ENCODE results near the gene HYDIN. TPM values are rescaled to one million over a fixed set of nuclear protein-coding genes. Genes with fewer than 3 reads are reported as not detected.
A peak's percentile ranks its signal among the peaks of the same experiment; 100 is the strongest.

The HYDIN gene
- polyA plus RNA-seq (2013), result 0.29 TPM

DNA sequence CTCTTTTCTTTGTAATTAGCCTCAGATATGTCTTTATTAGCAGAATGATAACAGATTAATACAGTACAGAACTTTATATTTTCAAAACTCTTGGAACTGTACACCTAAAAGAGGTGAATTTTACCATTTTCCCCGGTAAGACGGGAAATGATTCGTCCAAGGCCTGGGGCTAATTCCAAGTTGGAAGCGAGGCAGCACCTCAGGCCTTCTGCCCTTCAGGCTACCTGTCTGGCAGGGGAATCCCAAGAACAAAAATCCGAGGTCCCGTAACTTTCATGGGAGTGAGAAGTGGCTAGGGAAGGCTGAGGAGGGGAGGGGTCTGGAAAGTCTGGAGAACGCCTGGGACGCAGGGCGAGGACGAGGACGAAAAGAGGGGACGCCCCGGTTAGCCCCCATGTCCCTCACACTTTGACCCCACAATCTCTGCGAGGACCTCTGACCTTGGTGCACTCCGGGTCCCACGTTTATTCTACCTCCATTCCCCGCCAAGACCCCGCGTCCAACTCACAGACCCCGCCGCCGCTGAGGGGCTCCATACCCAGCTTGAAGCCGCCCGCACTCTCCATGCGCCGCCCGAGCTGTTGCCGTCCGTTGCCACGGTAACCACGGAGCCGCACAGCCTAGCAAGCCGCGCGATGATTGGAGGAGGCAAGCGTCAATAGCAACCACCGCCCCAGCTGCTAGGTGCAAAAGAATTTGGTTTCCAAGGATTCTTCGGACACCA, at the start of gene HYDIN:
HYDIN (minus strand) TSS at position 601 of the 724 bp plus-strand sequence. CDS start 43,827 bp downstream, outside the sequence.
- Histone ChIP-seq H3K36me3 (ENCODE audit: control insufficient read depth in 4 of 4, insufficient read depth in 4 of 4, low read length in 3 of 4) (no peaks in the 10 kb centered on the region), H3K4me1 (ENCODE audit: control extremely low read depth in 1 of 4, control insufficient read depth in 4 of 4, insufficient read depth in 4 of 4, low read length in 3 of 4) (peaks cover 0 to 2% (median 0%) of the 10 kb centered on the region in 4 experiments), H3K9me3 (ENCODE audit: control extremely low read depth in 1 of 5, control insufficient read depth in 4 of 5, insufficient read depth in 2 of 5, low read depth in 1 of 5, low read length in 4 of 5) (peaks cover 0 to 26% (median 18%) of the 10 kb centered on the region in 5 experiments), H3K4me3 (ENCODE audit: control insufficient read depth in 1 of 7, extremely low read depth in 1 of 7, insufficient read depth in 4 of 7, low read depth in 2 of 7, low read length in 6 of 7) (peak within 1 kb of the TSS in 1 of 7 experiments; percentile 22), H3K27ac (ENCODE audit: insufficient read depth in 1 of 2, low read depth in 1 of 2, low read length in 2 of 2, poor library complexity in 1 of 2, severe bottlenecking in 2 of 2) (no peak within 1 kb of the TSS), H3K27me3 (replicated peaks in 2 of 5; ENCODE audit: control insufficient read depth in 4 of 5, insufficient read depth in 5 of 5, low read length in 4 of 5) (peaks cover 2 to 28% (median 17%) of the 10 kb centered on the region in 5 experiments)
- 18% methylated on average over 32 of the region's 38 CpGs for WGBS (ENCODE audit: insufficient coverage)
- POLR2A ChIA-PET, result no interaction called here
- CTCF ChIA-PET, result interaction anchor here (1.2 kb wide), 1 partner anchor 9 kb away, joined by 5 read pairs; no protein-coding TSS in a partner anchor
- DNase-seq, result peak; percentile 21 to 73 (median 62)

DNA sequence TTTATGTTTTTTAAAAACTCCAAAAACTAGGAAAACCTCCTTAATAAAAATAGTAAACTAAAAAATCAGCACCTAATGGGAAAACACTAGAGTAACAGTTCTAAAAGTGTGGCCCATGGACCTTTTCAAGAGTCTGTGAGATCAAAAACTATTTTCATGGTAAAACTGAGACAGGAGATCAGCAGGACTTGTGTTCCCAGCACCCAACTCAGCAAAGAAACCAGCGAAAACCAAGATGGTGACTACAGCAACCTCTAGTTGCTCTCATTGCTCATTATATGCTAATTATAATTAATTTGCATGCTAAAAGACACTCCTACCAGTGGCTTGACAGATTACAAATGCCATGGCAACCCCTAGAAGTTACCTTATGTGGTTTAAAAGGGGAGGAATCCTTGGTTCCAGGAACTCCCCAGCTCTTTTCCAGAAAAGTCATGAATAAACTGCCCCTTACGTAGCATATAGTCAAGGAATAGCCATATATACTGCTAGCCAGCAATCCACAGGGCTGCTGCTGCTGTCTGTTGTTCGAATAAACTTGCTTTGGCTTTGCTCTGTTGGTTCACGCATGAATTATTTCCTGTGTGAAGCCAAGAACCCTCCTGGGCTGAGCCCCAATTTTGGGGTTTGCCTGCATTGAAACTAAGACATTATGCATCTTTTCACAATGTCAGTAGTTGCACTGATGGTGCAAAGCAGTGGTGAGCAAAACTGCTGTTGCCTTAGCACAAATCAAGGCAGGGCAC, 46.2 kb upstream of the HYDIN start:
- CTCF ChIA-PET, result no interaction called here
- WGBS (ENCODE audit: insufficient coverage), result 100% methylated on average over 3 of the region's 4 CpGs
- Histone ChIP-seq H3K4me1 (ENCODE audit: control extremely low read depth in 1 of 4, control insufficient read depth in 4 of 4, insufficient read depth in 4 of 4, low read length in 3 of 4) (no peaks in the 10 kb centered on the region), H3K9me3 (ENCODE audit: control extremely low read depth in 1 of 5, control insufficient read depth in 4 of 5, insufficient read depth in 2 of 5, low read depth in 1 of 5, low read length in 4 of 5) (peaks cover 0 to 14% (median 2%) of the 10 kb centered on the region in 5 experiments), H3K4me3 (ENCODE audit: control insufficient read depth in 1 of 7, extremely low read depth in 1 of 7, insufficient read depth in 4 of 7, low read depth in 2 of 7, low read length in 6 of 7) (no peak overlapping the region), H3K27me3 (replicated peaks in 2 of 5; ENCODE audit: control insufficient read depth in 4 of 5, insufficient read depth in 5 of 5, low read length in 4 of 5) (peaks cover 0 to 1% (median 0%) of the 10 kb centered on the region in 5 experiments), H3K36me3 (ENCODE audit: control insufficient read depth in 4 of 4, insufficient read depth in 4 of 4, low read length in 3 of 4) (no peaks in the 10 kb centered on the region), H3K27ac (ENCODE audit: insufficient read depth in 1 of 2, low read depth in 1 of 2, low read length in 2 of 2, poor library complexity in 1 of 2, severe bottlenecking in 2 of 2) (no peak overlapping the region)
- DNase-seq, result no peak
- POLR2A ChIA-PET, result no interaction called here

DNA sequence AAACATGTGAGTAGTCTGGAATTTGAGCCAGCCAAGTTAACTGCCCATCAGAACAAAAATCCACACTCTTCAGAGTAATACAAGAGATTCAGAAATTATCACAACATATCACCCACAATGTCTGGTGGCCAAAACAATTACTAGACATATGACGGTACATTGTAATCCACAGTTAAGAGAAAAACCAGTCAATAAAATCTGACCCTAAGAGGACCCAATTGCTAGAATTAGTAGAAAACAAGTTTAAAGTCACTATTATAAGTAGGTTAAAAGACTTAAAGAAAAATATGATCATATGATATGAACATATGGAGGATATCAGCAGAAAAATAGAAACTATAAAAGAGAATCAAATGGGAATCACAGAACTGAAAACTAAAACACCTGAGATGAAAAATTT, 42.9 kb upstream of the HYDIN start:
- POLR2A ChIA-PET, result no interaction called here
- no peaks in the 10 kb centered on the region for H3K36me3 ChIP-seq (ENCODE audit: control insufficient read depth in 4 of 4, insufficient read depth in 4 of 4, low read length in 3 of 4)

DNA sequence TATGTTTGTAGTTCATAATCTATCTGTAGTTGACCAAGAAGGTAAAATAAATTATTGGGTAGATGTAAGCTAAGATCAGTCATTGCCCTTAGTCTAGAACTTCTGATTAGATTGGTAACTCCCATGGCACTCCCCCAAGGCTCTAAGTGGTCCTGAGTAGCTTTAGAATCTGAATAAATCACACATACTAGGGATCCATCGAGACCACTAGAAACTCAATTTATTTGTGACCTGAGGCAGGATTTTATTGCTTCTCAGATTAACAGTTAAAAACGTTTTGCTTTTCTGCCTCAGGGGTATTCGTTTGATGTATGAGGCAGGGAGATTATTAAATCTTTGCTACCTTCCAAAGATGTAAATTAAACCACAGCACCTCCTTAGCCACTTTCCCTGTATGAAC, 33.8 kb upstream of the HYDIN start:
- no peak for DNase-seq
- 100% methylated on average over 2 of the region's 3 CpGs for WGBS (ENCODE audit: insufficient coverage)

More for the DNA sequence above, 42.9 kb upstream of the HYDIN start:
- CTCF ChIA-PET, result no interaction called here
- Histone ChIP-seq H3K27ac (ENCODE audit: insufficient read depth in 1 of 2, low read depth in 1 of 2, low read length in 2 of 2, poor library complexity in 1 of 2, severe bottlenecking in 2 of 2) (no peak overlapping the region), H3K9me3 (ENCODE audit: control extremely low read depth in 1 of 5, control insufficient read depth in 4 of 5, insufficient read depth in 2 of 5, low read depth in 1 of 5, low read length in 4 of 5) (peaks cover 0 to 14% (median 2%) of the 10 kb centered on the region in 5 experiments), H3K27me3 (replicated peaks in 2 of 5; ENCODE audit: control insufficient read depth in 4 of 5, insufficient read depth in 5 of 5, low read length in 4 of 5) (peaks cover 0 to 3% (median 0%) of the 10 kb centered on the region in 5 experiments), H3K4me3 (ENCODE audit: control insufficient read depth in 1 of 7, extremely low read depth in 1 of 7, insufficient read depth in 4 of 7, low read depth in 2 of 7, low read length in 6 of 7) (no peak overlapping the region), H3K4me1 (ENCODE audit: control extremely low read depth in 1 of 4, control insufficient read depth in 4 of 4, insufficient read depth in 4 of 4, low read length in 3 of 4) (no peaks in the 10 kb centered on the region)
- DNase-seq, result no peak
- WGBS (ENCODE audit: insufficient coverage), result no CpG with 5 or more reads among the region's 1 CpG

DNA sequence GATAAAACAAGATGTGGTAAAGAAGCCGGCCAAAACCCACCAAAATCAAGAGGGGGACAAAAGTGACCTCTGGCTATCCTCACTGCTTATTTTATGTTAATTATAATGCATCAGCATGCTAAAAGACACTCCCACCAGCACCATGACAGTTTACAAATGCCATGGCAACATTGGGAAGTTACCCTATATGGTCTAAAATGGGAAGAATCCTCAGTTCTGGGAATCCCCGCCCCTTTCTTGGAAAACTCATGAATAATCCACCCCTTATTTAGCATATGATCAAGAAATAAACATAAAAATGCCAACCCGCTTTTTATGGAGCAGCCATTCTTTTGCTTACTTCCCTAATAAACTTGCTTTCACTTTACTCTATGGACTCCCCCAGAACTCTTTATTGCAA, 33.1 kb upstream of the HYDIN start:
- no peaks in the 10 kb centered on the region for H3K9me3 ChIP-seq (ENCODE audit: control extremely low read depth in 1 of 5, control insufficient read depth in 4 of 5, insufficient read depth in 2 of 5, low read depth in 1 of 5, low read length in 4 of 5)
- peaks cover 0 to 3% (median 0%) of the 10 kb centered on the region in 5 experiments for H3K27me3 ChIP-seq (replicated peaks in 2 of 5; ENCODE audit: control insufficient read depth in 4 of 5, insufficient read depth in 5 of 5, low read length in 4 of 5)
- no peak for DNase-seq
- no peaks in the 10 kb centered on the region for H3K36me3 ChIP-seq (ENCODE audit: control insufficient read depth in 4 of 4, insufficient read depth in 4 of 4, low read length in 3 of 4)
- ChIA-PET CTCF (no interaction called here), POLR2A (no interaction called here)
- no peak overlapping the region for H3K4me3 ChIP-seq (ENCODE audit: control insufficient read depth in 1 of 7, extremely low read depth in 1 of 7, insufficient read depth in 4 of 7, low read depth in 2 of 7, low read length in 6 of 7)
- no peak overlapping the region for H3K27ac ChIP-seq (ENCODE audit: insufficient read depth in 1 of 2, low read depth in 1 of 2, low read length in 2 of 2, poor library complexity in 1 of 2, severe bottlenecking in 2 of 2)
- 100% methylated on average over 1 of the region's 3 CpGs for WGBS (ENCODE audit: insufficient coverage)
- peaks cover 4 to 23% (median 12%) of the 10 kb centered on the region in 4 experiments for H3K4me1 ChIP-seq (ENCODE audit: control extremely low read depth in 1 of 4, control insufficient read depth in 4 of 4, insufficient read depth in 4 of 4, low read length in 3 of 4)

More for the DNA sequence above, 33.8 kb upstream of the HYDIN start:
- no peaks in the 10 kb centered on the region for H3K9me3 ChIP-seq (ENCODE audit: control extremely low read depth in 1 of 5, control insufficient read depth in 4 of 5, insufficient read depth in 2 of 5, low read depth in 1 of 5, low read length in 4 of 5)
- peaks cover 2 to 16% (median 8%) of the 10 kb centered on the region in 4 experiments for H3K4me1 ChIP-seq (ENCODE audit: control extremely low read depth in 1 of 4, control insufficient read depth in 4 of 4, insufficient read depth in 4 of 4, low read length in 3 of 4)
- POLR2A ChIA-PET, result no interaction called here
- H3K27ac ChIP-seq (ENCODE audit: insufficient read depth in 1 of 2, low read depth in 1 of 2, low read length in 2 of 2, poor library complexity in 1 of 2, severe bottlenecking in 2 of 2), result no peak overlapping the region
- no peak overlapping the region for H3K4me3 ChIP-seq (ENCODE audit: control insufficient read depth in 1 of 7, extremely low read depth in 1 of 7, insufficient read depth in 4 of 7, low read depth in 2 of 7, low read length in 6 of 7)
- H3K36me3 ChIP-seq (ENCODE audit: control insufficient read depth in 4 of 4, insufficient read depth in 4 of 4, low read length in 3 of 4), result no peaks in the 10 kb centered on the region
- peaks cover 0 to 3% (median 0%) of the 10 kb centered on the region in 5 experiments for H3K27me3 ChIP-seq (replicated peaks in 2 of 5; ENCODE audit: control insufficient read depth in 4 of 5, insufficient read depth in 5 of 5, low read length in 4 of 5)
- CTCF ChIA-PET, result no interaction called here

DNA sequence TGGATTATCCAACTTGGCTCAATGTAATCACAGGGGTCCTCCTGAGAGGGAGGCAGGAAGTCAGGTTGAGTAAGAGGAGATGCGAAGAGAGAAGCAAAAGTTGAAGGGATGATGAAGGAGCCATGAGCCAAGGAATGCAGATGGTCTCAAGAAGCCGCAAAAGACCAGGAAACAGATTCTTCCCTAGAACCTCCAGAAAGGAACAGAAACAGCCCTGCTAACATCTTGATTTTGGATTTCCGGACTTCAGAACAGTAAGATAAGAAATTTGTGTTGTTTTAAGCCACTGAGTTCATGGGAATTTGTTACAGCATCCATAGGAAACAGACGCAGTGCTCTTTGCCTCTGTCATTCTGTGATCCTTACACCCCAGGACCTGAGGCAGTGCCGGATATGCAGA, 31.9 kb upstream of the HYDIN start:
- peaks cover 0 to 2% (median 0%) of the 10 kb centered on the region in 5 experiments for H3K27me3 ChIP-seq (replicated peaks in 2 of 5; ENCODE audit: control insufficient read depth in 4 of 5, insufficient read depth in 5 of 5, low read length in 4 of 5)
- H3K4me1 ChIP-seq (ENCODE audit: control extremely low read depth in 1 of 4, control insufficient read depth in 4 of 4, insufficient read depth in 4 of 4, low read length in 3 of 4), result peaks cover 5 to 26% (median 13%) of the 10 kb centered on the region in 4 experiments
- ChIA-PET POLR2A (no interaction called here), CTCF (interaction anchor here (2.9 kb wide), 1 partner anchor 12 kb away, joined by 9 read pairs; no protein-coding TSS in a partner anchor)
- H3K27ac ChIP-seq (ENCODE audit: insufficient read depth in 1 of 2, low read depth in 1 of 2, low read length in 2 of 2, poor library complexity in 1 of 2, severe bottlenecking in 2 of 2), result no peak overlapping the region
- no peak overlapping the region for H3K4me3 ChIP-seq (ENCODE audit: control insufficient read depth in 1 of 7, extremely low read depth in 1 of 7, insufficient read depth in 4 of 7, low read depth in 2 of 7, low read length in 6 of 7)
- WGBS (ENCODE audit: insufficient coverage), result 98% methylated on average over 5 of the region's 5 CpGs
- DNase-seq, result no peak
- H3K9me3 ChIP-seq (ENCODE audit: control extremely low read depth in 1 of 5, control insufficient read depth in 4 of 5, insufficient read depth in 2 of 5, low read depth in 1 of 5, low read length in 4 of 5), result no peaks in the 10 kb centered on the region
- no peaks in the 10 kb centered on the region for H3K36me3 ChIP-seq (ENCODE audit: control insufficient read depth in 4 of 4, insufficient read depth in 4 of 4, low read length in 3 of 4)

DNA sequence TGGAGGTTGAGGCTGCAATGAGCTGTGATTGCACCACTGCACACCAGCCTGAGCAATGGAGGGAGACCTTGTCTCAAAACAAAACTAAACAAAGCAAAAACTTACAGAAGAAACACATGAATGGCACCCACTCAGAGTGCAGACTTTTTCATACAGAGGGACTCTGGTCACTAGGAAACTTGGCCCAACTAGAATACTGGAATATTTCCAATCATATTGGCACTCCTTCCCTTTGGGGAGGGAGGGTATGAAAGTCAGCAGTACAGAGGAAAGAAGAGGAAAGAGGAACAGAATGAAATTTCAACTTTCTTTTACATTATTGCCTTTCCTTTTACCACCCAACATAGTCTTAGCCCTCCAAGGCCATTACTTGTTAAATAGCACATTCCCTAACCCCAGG, 30.5 kb upstream of the HYDIN start:
- Histone ChIP-seq H3K9me3 (ENCODE audit: control extremely low read depth in 1 of 5, control insufficient read depth in 4 of 5, insufficient read depth in 2 of 5, low read depth in 1 of 5, low read length in 4 of 5) (no peaks in the 10 kb centered on the region), H3K27me3 (replicated peaks in 2 of 5; ENCODE audit: control insufficient read depth in 4 of 5, insufficient read depth in 5 of 5, low read length in 4 of 5) (peaks cover 0 to 2% (median 0%) of the 10 kb centered on the region in 5 experiments), H3K27ac (ENCODE audit: insufficient read depth in 1 of 2, low read depth in 1 of 2, low read length in 2 of 2, poor library complexity in 1 of 2, severe bottlenecking in 2 of 2) (no peak overlapping the region), H3K4me3 (ENCODE audit: control insufficient read depth in 1 of 7, extremely low read depth in 1 of 7, insufficient read depth in 4 of 7, low read depth in 2 of 7, low read length in 6 of 7) (no peak overlapping the region), H3K36me3 (ENCODE audit: control insufficient read depth in 4 of 4, insufficient read depth in 4 of 4, low read length in 3 of 4) (no peaks in the 10 kb centered on the region), H3K4me1 (ENCODE audit: control extremely low read depth in 1 of 4, control insufficient read depth in 4 of 4, insufficient read depth in 4 of 4, low read length in 3 of 4) (peaks cover 5 to 26% (median 13%) of the 10 kb centered on the region in 4 experiments)
- CTCF ChIA-PET, result interaction anchor here (2.9 kb wide), 1 partner anchor 11 kb away, joined by 9 read pairs; no protein-coding TSS in a partner anchor
- POLR2A ChIA-PET, result no interaction called here
- DNase-seq, result no peak

All from common myeloid progenitor, CD34-positive (primary cell).